ENCODE data around the gene STAU1.

DNA sequence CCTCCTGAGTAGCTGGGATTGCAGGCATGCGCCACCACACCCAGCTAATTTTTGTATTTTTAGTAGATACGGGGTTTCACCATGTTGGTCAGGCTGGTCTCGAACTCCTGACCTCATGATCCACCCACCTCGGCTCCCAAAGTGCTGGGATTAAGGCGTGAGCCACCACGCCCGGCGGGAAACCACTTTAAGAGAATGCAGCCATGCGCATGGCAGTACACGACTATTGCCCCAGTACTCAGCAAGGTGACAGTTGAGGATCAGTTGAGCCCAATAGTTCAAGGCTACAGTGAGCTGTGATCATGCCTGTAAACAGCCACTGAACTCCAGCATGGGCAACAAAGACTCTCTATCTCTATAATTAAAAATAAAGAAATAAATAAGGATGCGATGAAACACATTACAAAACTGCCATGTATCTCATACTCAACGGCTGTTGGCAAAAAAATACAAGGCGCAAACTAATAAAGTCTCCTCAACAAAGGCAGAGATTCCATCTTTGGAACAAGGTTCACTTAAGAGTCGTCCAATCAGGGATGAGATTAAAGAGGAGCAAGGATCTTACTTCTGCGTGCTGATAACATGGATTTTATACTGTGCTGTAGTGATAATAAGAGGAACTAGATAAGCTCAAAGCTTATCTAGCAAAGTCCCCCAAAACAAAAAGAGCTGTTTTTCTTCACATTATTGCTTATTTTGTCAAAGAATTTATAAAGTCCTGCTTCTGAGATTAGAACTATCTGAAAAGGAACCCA lies 51.1 kb downstream of the STAU1 start:
- TF ChIP-seq, protein P1, sequence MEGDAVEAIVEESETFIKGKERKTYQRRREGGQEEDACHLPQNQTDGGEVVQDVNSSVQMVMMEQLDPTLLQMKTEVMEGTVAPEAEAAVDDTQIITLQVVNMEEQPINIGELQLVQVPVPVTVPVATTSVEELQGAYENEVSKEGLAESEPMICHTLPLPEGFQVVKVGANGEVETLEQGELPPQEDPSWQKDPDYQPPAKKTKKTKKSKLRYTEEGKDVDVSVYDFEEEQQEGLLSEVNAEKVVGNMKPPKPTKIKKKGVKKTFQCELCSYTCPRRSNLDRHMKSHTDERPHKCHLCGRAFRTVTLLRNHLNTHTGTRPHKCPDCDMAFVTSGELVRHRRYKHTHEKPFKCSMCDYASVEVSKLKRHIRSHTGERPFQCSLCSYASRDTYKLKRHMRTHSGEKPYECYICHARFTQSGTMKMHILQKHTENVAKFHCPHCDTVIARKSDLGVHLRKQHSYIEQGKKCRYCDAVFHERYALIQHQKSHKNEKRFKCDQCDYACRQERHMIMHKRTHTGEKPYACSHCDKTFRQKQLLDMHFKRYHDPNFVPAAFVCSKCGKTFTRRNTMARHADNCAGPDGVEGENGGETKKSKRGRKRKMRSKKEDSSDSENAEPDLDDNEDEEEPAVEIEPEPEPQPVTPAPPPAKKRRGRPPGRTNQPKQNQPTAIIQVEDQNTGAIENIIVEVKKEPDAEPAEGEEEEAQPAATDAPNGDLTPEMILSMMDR (IDR thresholded peaks at IDR 0.05): no peak
- TF ChIP-seq EZH2 (IDR thresholded peaks at IDR 0.05): no peak

All from neural progenitor cell (in vitro differentiated cells).